ENCODE results near the gene RARG.

DNA sequence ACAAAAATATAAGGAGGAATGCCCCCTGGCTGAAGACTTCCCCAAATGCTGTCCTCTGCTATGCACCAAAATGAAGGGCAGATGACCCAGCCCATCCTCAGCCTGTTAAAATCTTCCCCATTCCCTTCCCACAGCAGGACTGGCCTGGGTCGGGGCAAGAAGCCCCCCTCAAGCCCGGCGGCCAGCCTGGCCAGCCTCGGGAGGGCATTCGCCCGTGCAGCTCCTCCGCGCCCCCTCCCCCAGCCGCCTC lies 413 bp downstream of the RARG start:
- TF ChIP-seq, protein P1, sequence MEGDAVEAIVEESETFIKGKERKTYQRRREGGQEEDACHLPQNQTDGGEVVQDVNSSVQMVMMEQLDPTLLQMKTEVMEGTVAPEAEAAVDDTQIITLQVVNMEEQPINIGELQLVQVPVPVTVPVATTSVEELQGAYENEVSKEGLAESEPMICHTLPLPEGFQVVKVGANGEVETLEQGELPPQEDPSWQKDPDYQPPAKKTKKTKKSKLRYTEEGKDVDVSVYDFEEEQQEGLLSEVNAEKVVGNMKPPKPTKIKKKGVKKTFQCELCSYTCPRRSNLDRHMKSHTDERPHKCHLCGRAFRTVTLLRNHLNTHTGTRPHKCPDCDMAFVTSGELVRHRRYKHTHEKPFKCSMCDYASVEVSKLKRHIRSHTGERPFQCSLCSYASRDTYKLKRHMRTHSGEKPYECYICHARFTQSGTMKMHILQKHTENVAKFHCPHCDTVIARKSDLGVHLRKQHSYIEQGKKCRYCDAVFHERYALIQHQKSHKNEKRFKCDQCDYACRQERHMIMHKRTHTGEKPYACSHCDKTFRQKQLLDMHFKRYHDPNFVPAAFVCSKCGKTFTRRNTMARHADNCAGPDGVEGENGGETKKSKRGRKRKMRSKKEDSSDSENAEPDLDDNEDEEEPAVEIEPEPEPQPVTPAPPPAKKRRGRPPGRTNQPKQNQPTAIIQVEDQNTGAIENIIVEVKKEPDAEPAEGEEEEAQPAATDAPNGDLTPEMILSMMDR (IDR thresholded peaks at IDR 0.05) = no peak
- peak in 1 of 2 donors; percentile 21 for TF ChIP-seq POLR2A (IDR thresholded peaks at IDR 0.05)
